NCI-H1105 treated with DMSO at 0.1 percent for 48 hours (cell line): ENCODE measurements around the gene WRNIP1.
"Not testable (repeated sequence)": the region's sequence is repeated elsewhere in the genome, so short reads cannot be mapped to it uniquely, and the experiment has no call there.

Experiments
- DNase-seq: peaks from one replicate; lab custom pipeline; 2025; lab: John Stamatoyannopoulos, UW

Gene WRNIP1

DNA sequence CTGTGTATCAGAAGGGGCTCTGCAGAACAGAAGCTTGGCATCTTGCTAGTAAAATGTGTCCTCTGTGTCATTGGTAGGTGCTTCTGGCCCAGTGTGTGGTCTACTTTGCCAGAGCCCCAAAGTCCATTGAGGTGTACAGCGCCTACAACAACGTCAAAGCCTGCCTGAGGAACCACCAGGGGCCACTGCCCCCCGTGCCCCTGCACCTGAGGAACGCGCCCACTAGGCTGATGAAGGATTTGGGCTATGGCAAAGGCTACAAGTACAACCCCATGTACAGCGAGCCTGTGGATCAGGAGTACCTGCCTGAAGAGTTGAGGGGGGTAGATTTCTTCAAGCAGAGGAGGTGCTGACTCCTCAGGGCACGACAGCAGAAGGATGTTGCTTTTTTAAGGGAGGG, 19.7 kb downstream of the WRNIP1 start:
- no peak for DNase-seq

DNA sequence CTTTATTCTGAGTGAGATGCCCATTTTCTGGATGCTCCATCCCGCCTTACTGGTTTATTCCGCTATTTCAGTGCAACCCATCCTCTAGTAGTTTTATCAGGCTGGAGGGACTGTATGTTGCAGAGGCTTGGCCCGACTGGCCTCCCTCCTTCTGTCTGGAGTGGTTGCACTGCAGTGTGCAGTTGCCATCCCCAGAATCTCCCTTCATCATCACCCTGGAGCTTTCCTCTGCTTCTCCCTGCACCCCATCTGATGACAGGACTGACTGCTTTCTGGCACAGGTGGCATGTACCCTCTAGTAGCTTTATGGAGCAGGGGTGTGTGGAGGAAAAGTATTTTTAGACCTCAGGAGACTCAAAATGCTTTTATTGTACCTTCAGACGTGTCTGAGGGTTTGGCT, 21.1 kb downstream of the WRNIP1 start:
- DNase-seq = no peak

DNA sequence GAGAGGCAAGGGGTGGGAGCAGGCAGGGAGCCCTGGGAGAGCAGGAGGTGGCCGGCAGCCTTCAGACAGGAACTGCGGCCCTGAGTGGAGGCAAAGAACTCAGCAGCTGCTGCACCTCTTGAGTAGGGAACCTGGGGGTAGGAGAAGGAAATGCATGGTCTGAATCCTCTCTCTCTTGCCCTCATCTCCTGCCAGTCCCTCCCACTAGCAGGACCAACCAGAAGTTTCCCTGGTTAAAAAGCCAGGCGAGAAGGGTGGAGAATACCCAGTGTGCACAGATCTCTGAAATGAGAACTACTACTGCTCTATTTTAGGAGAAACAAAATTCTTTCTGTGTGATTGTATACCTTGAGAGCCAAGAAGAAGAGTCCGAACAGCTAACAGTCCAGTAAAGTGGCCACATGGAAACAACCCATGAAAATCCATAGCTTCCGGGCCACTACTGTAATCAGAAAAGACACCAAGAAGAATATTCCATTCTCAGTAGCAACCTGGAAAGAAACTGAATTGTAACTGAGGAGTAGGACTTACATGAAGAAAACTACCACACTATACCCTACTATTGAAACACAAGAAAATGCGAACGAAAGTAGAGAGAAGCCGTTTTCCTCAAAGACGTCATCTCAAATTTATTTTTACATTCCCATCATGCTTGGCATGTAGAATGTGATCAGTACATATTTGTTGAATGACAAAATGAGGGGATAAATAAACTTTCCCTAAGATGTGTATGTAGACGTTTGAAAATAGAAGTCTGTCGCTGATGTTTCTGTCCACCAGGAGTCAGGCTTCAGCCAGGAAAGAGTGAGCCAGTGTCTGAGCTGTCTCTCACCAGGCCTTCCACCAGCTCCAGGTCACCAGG, 25.6 kb downstream of the WRNIP1 start:
- DNase-seq = peak; percentile 17

DNA sequence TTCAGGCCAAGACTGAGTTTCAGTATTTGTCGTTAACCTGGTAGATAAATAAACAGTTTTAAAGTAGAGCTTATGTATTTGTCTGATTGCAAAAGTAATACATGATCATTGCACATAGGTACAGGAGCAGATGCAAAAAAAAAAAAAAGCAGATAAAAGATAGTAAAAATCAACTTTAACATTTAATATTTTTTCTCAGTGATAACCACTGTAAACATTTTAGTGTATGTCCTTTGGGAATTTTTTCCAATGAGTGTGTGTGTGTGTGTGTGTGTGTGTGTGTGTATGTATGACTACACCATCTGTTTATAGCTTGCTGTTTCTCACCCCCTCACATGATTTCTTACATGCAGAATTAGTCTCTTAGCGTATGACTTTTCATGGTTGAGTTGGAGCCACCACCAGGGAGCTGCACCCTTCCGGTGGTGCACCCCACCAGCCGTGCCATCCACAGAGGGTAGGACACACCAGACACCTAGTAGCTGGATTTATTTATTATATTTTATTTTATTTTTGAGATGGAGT, 26.3 kb downstream of the WRNIP1 start:
- no peak for DNase-seq

DNA sequence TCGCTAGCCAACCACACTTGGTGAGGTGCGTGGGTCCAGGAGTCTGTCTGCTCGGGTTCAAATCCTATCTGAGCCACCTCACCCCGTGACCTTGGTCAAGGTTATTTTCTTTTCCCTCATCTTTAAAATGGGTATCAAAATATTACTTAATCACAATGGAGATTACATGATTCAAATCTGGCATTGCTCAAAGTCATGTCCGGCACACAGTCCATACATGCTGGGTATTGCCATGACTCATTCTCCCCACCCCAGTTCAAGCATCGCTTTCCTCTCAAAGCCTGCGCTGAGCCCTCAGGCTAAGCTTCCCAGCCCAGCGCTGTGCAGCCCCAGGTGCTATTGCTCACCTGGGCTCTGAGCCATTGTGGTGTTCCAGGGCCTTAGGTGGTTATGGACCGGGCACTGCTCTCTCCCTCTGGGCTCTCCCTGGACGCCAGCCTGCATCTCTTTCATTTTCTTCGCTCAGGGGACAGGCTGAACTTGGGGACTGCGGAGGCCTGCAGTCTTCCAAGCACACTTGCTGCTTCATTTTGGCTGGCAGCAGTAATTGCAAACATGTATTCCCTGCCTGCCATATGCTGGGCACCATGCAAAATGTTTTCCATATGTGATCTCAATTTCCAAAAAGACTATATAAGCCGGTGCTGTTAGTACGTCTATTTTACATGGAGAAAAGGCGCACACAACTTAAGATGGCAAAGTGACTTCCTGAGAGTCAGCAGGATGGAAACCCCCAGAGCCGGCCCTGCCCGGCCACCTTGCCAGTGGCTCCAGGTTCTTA, 27.3 kb downstream of the WRNIP1 start:
- no peak for DNase-seq

DNA sequence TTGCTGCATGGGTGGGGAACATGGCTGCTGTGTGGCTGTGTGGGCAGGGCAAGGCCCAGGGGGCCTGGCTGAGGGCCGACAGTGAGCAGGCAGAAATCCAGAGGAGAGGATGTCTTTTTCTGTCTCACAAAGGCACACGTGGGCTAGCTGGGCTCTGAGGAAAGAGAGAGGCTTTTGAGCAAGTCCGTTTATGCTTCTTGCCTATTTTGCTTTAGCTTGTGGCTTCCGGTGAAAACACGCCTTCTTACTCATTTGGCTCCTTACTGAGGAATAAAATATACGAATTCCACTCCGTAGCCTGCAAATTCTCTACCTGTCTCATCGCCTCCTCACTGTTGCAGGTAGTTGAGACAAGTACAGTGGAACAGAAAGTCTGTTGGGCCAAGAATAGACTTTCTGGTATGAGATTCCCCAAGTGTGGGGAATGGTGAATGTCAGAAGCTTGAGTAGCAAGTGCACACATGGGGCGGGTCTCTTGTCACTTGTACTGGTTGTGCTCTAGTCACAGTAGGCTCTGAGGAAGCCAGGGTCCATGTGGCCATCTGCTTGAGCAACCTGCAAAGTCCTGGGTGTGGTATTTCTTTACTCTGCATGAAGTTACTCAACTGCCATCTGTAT, 28.4 kb downstream of the WRNIP1 start:
- no peak for DNase-seq

DNA sequence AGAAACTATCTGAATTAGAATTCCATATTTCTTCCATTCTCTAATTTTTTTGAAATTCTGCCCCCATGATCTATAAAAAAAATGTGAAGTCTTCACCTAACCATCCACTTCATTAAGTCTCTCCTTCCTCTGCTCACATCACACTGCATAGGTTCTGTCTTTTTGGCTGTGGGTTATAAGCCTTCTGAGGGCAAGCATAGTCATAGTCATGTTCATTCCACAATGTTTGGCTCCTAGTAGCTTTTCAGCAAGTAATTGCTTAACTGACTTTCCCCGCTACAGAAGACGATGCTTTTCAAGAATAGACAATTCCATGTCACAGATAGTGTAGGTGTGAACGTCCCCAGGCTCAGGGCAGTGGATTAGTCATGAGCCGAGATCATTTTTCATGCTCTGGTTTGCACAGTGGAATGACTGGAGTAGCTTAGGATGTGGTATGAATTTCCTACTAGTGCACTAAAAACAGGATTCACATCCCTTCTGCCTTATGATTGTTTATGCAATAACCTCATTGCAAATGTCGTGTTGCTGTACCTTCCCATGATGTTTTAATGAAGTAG, 29.1 kb downstream of the WRNIP1 start:
- no peak for DNase-seq

DNA sequence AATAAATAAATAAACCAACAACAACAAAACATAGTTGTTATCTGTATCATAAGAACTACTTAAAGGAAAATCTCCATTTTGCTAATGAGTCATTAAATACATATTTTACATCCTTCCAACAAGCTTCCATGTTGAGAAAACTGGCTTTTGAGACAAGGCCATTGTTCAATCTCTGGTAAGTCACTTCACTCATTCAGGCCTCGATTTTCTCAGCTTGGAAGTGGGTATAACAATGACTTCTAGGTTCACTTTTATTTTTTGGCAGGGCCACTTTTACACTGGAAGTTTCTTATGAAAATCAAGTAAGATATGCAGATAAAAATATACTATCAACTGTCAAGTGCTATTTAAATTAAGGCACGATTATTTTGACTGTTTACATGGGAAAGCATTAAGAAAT, 30.0 kb downstream of the WRNIP1 start:
- DNase-seq = no peak

DNA sequence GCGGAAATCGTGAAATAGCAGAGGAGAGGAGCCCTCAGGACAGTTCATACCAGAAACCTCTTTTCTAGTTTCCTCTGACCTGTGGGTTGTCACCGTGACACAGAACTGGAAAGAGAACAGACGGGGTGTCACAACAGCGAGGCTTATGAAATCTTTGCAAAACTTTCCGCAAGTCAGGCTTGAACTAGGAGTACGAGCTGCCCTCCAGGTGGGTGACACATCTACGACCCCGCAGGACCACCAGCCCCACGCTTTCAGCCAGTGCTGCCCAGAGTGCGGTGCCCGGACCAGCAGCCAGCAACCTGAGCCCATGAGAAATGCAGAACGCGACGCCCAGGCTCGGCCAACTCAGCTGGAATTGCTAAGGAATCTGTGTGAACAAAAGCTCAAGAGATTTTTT, 30.8 kb downstream of the WRNIP1 start:
- no peak for DNase-seq

DNA sequence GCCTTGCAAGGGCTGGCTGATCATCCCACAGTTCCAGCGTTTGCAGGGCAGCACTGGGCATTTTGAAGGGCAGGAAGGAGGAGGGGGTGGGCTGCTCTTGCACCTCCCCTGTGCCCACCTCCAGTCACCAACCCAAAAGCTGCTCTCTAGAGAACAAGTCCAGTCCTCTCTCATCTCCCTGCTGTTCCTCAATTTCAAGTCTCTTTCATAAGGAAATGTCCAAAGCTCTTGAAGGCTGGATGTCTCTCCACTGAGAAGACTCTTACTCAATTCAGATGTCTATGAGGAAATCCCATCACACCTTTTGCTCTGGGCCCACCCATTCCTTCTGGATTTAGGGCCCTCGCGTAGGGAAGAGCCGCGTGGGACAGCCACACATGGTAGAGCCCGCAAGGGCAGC, 31.7 kb downstream of the WRNIP1 start:
- no peak for DNase-seq

DNA sequence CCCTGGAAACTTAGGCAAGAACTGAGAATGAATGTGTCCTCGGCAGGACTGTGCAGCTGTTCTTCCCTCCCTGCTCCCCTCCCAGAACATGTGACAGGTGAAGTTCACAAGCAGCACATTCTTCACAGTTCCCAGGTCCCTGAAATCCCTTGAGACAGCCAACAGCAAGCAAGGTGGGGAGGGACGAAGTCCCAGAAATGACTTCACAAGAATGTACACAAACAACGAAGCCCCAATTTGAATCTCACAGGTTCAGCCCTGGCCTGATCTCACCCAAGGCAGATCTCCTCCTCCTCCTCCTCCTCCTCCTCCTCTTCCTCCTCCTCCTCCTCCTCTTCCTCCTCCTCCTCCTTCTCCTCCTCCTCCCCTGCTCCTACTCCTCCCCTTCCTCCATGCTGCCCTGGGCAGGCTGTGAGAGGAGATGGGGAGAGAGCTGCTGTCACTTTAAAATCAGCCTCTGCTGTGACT, 32.4 kb downstream of the WRNIP1 start:
- DNase-seq = no peak

DNA sequence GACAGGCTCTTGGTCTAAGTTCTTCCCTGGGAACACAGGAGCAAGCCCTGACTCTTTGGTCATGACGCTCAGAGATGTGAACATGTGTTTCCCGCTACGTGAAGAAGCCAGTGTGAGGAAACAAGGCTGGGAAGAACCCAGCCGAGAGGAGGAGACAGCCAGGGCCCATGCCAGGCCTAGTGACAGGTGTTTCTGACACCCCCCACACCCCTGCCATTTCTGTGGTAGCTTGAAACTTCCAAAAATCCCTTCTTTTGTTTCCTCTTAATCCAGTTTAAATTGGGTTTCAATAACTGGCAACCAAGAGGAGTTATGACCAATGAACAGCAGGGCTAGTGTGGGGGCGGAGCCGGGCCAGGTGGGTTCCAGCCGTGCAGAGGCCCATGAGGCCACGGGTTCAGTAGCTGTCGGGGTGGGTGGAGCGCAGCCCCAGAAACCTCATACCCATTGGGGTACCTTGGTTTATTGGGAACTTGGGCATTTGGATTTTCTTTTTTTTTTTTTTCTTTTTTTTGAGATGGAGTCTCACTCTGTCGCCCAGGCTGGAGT, 33.5 kb downstream of the WRNIP1 start:
- no peak for DNase-seq

DNA sequence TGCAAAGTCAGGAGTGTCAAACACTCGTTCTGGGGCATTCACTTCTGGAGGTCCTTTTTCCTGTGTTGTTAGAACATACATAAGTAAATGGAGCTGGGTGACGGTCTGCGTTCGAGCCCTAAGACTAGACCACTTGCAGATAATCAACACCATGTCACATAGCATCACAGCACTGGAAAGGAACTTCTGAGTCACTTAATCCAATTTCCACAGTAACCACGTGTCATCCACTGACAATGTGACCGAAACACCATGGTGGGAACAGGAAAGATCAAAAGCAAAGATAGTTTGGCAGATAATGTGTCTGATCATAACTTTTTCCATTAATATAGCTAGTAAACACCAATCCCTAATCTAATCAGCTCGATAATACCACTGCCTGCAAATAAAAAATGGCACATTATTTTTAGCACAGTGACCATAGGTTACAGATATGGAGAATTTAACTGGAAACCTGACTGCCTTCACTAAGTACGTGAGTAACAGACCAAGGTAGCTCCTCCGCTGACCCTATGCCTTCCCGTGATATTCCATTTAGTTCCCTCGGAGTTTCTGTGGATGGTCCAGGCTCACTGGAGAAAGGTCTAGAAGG, 34.8 kb downstream of the WRNIP1 start:
- no peak for DNase-seq

DNA sequence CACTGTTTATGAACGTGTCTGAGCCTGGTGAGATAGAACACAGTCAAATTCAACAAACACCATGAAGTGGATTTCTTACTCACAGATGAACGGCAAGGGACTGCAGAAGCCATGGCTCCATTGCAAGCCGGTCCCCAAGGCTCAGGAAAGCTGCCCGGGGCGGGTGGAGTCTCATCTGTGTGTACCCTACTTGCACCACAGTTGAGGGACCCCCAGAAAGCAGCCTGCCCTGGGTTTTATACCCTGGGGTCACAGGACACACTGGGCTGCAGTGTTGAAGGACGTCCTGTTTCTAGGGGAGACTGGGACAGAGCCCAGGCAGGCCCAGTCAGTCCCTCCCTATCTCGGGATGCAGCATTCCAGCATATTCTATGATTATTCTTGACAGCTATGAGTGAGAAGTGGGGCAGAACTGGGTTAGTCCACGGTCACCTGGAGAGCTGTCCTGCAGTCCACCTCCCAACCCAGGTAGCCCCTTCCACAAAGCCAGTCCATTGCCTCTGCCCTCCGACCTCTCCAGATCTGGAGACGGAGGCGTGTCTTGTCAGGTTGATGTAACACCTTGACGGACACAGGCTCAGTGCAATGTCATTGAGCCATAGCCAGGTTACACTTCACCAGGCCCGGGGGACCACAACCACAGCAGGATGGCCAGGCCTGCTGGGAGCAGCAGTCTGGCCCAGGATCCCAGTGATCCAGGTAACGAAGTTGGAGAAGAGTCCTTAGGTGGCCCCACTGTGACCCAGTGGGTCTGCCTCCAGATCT, 35.5 kb downstream of the WRNIP1 start:
- no peak for DNase-seq

DNA sequence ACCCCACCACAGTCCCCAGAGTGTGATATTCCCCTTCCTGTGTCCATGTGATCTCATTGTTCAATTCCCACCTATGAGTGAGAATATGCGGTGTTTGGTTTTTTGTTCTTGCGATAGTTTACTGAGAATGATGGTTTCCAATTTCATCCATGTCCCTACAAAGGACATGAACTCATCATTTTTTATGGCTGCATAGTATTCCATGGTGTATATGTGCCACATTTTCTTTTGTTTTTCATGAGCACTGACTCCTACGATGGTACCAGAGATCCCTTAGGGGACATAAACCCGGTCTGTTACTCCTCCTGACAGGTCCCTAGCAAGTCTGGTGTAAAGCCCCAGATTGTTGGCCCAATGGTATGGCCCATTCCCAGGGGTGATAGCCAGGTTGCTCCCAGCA, 36.5 kb downstream of the WRNIP1 start:
- DNase-seq = not testable (repeated sequence)

DNA sequence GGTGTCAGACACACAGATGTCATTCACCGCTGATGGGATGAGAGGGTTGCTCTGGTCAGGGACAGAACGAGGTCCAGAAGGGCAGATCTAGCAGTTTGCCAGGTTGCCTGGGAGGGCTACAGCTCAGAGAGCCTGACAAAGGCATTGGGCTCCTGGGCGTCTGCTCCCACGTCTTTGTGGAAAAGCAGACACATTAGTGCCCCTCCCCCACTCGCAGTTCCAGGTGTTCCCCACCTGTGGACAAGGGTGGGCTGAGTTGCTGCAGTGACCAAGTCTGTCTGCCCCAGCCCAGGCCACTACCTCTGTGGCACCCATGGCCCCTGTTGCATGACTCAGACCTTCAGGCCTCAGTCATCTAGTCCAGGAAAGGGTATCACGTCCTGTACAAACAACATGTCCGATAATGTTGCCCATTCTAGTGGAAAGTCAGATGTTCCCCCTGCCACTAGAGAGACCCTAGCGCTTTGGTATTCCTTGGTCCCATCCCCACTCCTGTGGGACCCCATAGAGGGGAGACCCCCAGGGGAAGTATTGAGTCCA, 37.4 kb downstream of the WRNIP1 start:
- no peak for DNase-seq

DNA sequence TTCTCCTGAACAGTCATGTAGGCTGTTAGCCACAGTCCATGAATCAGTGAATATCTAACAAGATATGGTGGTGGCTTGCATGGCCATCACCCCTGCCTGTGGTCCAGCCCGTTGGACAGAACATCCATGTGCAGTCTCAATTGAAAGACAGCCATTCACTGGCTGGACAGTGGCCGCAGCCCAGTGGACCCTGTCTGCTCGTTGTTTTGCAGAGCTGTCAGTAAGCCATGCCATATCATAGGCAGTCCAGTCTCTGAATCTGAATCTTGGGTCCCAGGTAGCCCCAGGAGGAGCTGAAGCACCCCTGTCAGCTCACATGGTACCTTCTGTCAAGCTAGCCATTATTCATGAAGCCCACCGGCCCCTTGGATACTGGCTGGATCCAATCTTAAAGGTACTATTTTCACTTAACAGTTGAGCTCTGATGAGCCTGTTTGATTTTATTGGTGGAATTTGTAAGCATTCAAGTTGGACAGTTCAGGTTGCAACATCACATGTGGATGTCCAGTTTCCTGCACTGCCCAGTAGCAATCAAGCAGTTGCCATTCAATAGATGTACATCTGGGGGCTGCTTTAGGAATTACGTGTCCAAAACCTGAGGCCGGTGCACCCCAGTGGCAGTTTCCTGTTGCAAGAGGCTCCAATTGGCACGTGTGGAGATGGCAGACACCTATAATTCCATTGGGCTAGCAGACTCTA, 38.7 kb downstream of the WRNIP1 start:
- DNase-seq = no peak

DNA sequence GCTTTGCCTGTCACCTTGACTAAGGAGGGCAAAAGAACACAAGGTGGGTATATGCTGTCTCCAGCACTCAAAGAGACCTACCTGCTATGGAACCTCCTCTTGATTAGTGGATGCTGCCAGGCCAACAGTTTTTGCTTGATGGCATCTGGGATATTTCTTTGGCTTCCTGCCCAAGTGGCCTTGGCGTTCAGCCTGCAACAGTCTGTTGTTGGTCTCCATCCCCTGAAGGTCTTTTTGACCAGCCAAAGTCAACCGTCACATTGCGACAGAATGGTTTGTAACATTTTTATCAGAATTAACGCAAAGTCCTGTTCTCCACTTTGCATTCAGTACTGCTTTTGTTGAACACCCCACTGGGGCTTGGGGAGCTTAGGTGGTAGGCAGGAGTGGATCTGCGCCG, 39.3 kb downstream of the WRNIP1 start:
- DNase-seq = no peak

DNA sequence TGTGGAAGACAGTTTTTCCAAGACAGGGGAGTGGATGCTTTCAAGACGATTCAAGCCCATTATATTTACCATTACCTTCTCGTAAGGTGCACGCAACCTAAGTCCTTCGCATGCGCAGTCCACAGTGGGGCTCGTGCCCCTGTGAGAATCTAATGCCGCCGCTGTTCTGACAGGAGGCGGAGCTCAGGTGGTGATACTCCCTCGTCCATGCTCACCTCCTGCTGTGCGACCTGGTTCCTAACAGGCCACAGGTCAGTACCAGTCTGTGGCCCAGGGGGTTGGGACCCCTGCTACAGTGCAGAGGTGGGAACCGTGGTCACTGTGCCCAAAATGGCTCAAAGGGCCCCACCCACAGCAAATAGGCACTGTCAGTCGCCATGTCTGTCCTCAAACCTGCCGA, 39.8 kb downstream of the WRNIP1 start:
- no peak for DNase-seq

DNA sequence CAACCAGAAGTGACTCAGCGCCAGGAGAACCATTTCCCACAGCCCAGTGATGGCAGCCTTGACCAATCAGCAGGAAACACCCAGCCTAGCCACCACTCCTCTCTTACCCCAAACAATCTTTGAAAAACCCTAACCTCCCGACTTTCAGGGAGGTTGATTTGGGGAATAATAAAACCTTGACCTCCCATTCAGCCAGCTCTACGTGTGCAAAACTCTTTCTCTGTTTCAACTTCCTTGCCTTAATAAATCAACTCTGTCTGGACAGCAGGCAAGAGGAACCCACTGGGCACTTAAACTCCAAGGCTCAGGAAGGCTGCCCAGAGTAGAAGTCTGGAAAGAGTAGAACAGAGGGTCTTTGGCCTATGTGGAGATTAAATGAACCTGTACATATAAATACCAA, 41.5 kb downstream of the WRNIP1 start:
- no peak for DNase-seq
